Measurements from ENCODE around the gene SAFB2.

Gene SAFB2

GRCh38 chr19:5665781-5666513 is 43.4 kb upstream of the SAFB2 start:
- TF ChIP-seq EP300 (IDR thresholded peaks at IDR 0.05; ENCODE audit: borderline replicate concordance) (no peak), YY1 (IDR thresholded peaks at IDR 0.05; ENCODE audit: low read depth) (no peak)

- TF ChIP-seq RAD21 (IDR thresholded peaks at IDR 0.05; ENCODE audit: low read depth) = no peak
- no peak for TF ChIP-seq TEAD4 (IDR thresholded peaks at IDR 0.05)
- TF ChIP-seq, protein P1, sequence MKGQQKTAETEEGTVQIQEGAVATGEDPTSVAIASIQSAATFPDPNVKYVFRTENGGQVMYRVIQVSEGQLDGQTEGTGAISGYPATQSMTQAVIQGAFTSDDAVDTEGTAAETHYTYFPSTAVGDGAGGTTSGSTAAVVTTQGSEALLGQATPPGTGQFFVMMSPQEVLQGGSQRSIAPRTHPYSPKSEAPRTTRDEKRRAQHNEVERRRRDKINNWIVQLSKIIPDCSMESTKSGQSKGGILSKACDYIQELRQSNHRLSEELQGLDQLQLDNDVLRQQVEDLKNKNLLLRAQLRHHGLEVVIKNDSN (IDR thresholded peaks at IDR 0.05) = no peak
- TF ChIP-seq, protein P2, sequence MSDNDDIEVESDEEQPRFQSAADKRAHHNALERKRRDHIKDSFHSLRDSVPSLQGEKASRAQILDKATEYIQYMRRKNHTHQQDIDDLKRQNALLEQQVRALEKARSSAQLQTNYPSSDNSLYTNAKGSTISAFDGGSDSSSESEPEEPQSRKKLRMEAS (IDR thresholded peaks at IDR 0.05) = no peak
- TF ChIP-seq EGR1 (IDR thresholded peaks at IDR 0.05) = no peak
- TF ChIP-seq NFIC (IDR thresholded peaks at IDR 0.05) = no peak
- no peak for TF ChIP-seq CREB1 (IDR thresholded peaks at IDR 0.05; ENCODE audit: low read depth)
- TF ChIP-seq REST (IDR thresholded peaks at IDR 0.05; ENCODE audit: low read depth) = no peak
- TF ChIP-seq TAF1 (IDR thresholded peaks at IDR 0.05; ENCODE audit: low read depth) = no peak
- TF ChIP-seq FOXM1 (IDR thresholded peaks at IDR 0.05; ENCODE audit: borderline replicate concordance, low read depth) = no peak
- TF ChIP-seq TCF12 (IDR thresholded peaks at IDR 0.05; ENCODE audit: low read depth) = no peak
- TF ChIP-seq ZBTB7A (IDR thresholded peaks at IDR 0.05; ENCODE audit: low read depth) = no peak
Measured at GRCh38 chr19:5664515-5664914, 41.9 kb upstream of the SAFB2 start.

- TF ChIP-seq, protein P1 (IDR thresholded peaks at IDR 0.05) = no peak
- no peak for TF ChIP-seq REST (IDR thresholded peaks at IDR 0.05; ENCODE audit: low read depth)
- TF ChIP-seq TCF12 (IDR thresholded peaks at IDR 0.05; ENCODE audit: low read depth) = no peak
- TF ChIP-seq, protein P2 (IDR thresholded peaks at IDR 0.05) = no peak
- TF ChIP-seq CREB1 (IDR thresholded peaks at IDR 0.05; ENCODE audit: low read depth) = no peak
Measured at GRCh38 chr19:5663904-5664303, 41.3 kb upstream of the SAFB2 start.

GRCh38 chr19:5661483-5661882 is 38.9 kb upstream of the SAFB2 start:
- no peak for TF ChIP-seq RAD21 (IDR thresholded peaks at IDR 0.05; ENCODE audit: low read depth)
- TF ChIP-seq REST (IDR thresholded peaks at IDR 0.05; ENCODE audit: low read depth) = no peak
- TF ChIP-seq TAF1 (IDR thresholded peaks at IDR 0.05; ENCODE audit: low read depth) = no peak
- TF ChIP-seq ZBTB7A (IDR thresholded peaks at IDR 0.05; ENCODE audit: low read depth) = no peak
- no peak for TF ChIP-seq CREB1 (IDR thresholded peaks at IDR 0.05; ENCODE audit: low read depth)
- TF ChIP-seq, protein P2 (IDR thresholded peaks at IDR 0.05) = no peak
- TF ChIP-seq, protein P1 (IDR thresholded peaks at IDR 0.05) = no peak
- TF ChIP-seq TEAD4 (IDR thresholded peaks at IDR 0.05) = no peak
- no peak for TF ChIP-seq EP300 (IDR thresholded peaks at IDR 0.05; ENCODE audit: borderline replicate concordance)
- no peak for TF ChIP-seq NFIC (IDR thresholded peaks at IDR 0.05)
- TF ChIP-seq CEBPB (IDR thresholded peaks at IDR 0.05) = no peak
- TF ChIP-seq TCF12 (IDR thresholded peaks at IDR 0.05; ENCODE audit: low read depth) = no peak
- no peak for TF ChIP-seq FOXM1 (IDR thresholded peaks at IDR 0.05; ENCODE audit: borderline replicate concordance, low read depth)
- TF ChIP-seq YY1 (IDR thresholded peaks at IDR 0.05; ENCODE audit: low read depth) = no peak
- no peak for TF ChIP-seq EGR1 (IDR thresholded peaks at IDR 0.05)

Measured in Ishikawa (cell line).